Measurements from ENCODE around the gene CCDC138. TPM values are rescaled to one million over a fixed set of nuclear protein-coding genes. Genes with fewer than 3 reads are reported as not detected.

Gene CCDC138
- total and polyA plus RNA-seq, 7 donors: 0.39 to 2.4 (median 1.5) TPM

GRCh38 chr2:108825736-108826135, 39.2 kb downstream of the CCDC138 start:
- no peaks in the 10 kb centered on the region for H3K4me1 ChIP-seq
- DNase-seq (no peak), ATAC-seq (no peak)
- 87 to 91% (median 88%) methylated on average over 3 of the region's 3 CpGs for WGBS, 3 donors
- no peak overlapping the region for H3K4me3 ChIP-seq
- H3K36me3 ChIP-seq (ENCODE audit: insufficient read depth in 1 of 2, low read depth in 1 of 2): no peaks in the 10 kb centered on the region
- TF ChIP-seq CTCF (IDR thresholded peaks at IDR 0.05): no peak
- no peaks in the 10 kb centered on the region for H3K9me3 ChIP-seq
- H3K27ac ChIP-seq: no peak overlapping the region
- intact Hi-C loops (cut with DNase I): no loop called here
- H3K27me3 ChIP-seq (ENCODE audit: insufficient read depth in 3 of 3, low read length in 2 of 3): no peaks in the 10 kb centered on the region

DNA sequence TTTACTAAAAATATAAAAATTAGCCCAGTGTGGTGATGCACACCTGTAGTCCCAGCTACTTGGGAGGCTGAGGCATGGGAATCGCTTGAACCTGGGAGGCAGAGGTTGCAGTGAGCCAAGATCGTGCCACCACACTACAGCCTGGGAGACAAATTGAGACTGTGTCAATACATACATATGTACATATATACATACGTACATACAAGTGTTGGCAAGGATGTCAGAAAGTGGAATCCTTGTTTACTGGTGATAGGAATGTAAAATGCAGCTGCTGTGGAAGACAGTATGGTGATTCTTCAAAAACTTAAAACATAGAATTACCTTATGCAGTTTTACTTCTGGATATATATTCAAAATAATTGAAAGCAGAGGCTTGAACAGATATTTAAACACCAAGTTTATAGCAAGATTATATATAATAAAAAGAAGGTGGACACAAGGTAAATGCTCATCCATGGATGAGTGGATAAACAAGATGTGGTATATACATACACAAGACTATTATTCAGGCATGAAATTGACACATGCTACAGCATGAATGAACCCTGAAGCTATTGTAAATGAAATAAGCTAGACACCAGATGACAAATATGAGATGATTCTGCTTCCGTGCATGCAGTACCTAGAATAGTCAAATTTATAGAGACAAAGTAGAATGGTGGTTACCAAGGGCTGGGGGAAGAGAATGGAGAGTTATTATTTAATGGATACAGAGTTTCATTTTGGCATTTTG, 43.2 kb downstream of the CCDC138 start:
- H3K4me1 ChIP-seq: no peaks in the 10 kb centered on the region
- 94 to 95% (median 94%) methylated on average over 4 of the region's 4 CpGs for WGBS, 3 donors
- TF ChIP-seq CTCF (IDR thresholded peaks at IDR 0.05): no peak
- ATAC-seq (no peak), DNase-seq (no peak)
- H3K27ac ChIP-seq: no peak overlapping the region
- no peaks in the 10 kb centered on the region for H3K9me3 ChIP-seq
- intact Hi-C loops (cut with DNase I): no loop called here
- H3K36me3 ChIP-seq (ENCODE audit: insufficient read depth in 1 of 2, low read depth in 1 of 2): no peaks in the 10 kb centered on the region
- no peaks in the 10 kb centered on the region for H3K27me3 ChIP-seq (ENCODE audit: insufficient read depth in 3 of 3, low read length in 2 of 3)
- H3K4me3 ChIP-seq: no peak overlapping the region

DNA sequence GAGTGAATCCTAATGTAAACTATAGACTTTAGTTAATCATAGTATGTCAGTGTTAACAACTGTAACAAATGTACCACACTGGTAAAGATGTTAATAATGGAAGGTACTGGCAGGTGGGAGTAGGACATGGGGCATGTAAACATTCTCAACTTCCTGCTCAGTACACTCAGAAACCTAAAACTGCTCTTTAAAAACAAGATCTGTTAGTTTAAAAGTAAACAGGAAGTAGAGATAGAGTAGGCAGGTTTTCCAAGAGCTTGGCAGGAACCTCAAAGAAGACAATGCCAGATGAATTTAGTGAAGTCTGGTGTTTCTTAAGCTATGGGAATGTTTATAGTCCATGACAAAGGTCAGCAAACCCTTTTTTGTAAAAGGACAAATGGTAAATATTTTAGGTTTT, 46.6 kb downstream of the CCDC138 start:
- intact Hi-C loops (cut with DNase I): no loop called here
- H3K9me3 ChIP-seq: no peaks in the 10 kb centered on the region
- DNase-seq (no peak), ATAC-seq (no peak)
- H3K27ac ChIP-seq: no peak overlapping the region
- no peaks in the 10 kb centered on the region for H3K36me3 ChIP-seq (ENCODE audit: insufficient read depth in 1 of 2, low read depth in 1 of 2)
- no peak for TF ChIP-seq CTCF (IDR thresholded peaks at IDR 0.05)
- no peaks in the 10 kb centered on the region for H3K4me1 ChIP-seq
- H3K4me3 ChIP-seq: no peak overlapping the region
- no peaks in the 10 kb centered on the region for H3K27me3 ChIP-seq (ENCODE audit: insufficient read depth in 3 of 3, low read length in 2 of 3)

DNA sequence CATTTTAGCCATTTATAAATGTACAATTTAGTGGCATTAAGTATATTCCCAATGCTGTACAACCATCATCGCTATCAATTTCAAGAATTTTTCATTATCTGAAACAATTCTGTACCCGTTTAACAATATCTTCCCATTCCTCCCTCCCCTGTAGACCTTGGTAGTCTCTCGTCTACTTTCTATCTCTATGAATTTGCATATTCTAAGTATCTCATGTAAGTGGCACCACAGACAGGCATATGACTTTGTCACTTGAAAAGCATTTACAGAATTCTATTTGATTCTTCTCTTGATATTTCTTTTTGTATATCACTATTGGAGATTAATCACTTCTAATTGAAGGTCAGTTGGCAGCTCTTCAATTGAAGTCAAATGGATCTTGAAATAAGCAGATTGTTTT, 48.0 kb downstream of the CCDC138 start:
- DNase-seq: no peak
- no peak overlapping the region for H3K4me3 ChIP-seq
- H3K4me1 ChIP-seq: no peaks in the 10 kb centered on the region
- no peaks in the 10 kb centered on the region for H3K36me3 ChIP-seq (ENCODE audit: insufficient read depth in 1 of 2, low read depth in 1 of 2)
- no peak for ATAC-seq
- WGBS, 3 donors: 94 to 98% (median 96%) methylated on average over 3 of the region's 3 CpGs
- H3K27me3 ChIP-seq (ENCODE audit: insufficient read depth in 3 of 3, low read length in 2 of 3): no peaks in the 10 kb centered on the region
- no peak for TF ChIP-seq CTCF (IDR thresholded peaks at IDR 0.05)
- peaks cover 4% of the 10 kb centered on the region for H3K9me3 ChIP-seq
- H3K27ac ChIP-seq: no peak overlapping the region
- intact Hi-C loops (cut with DNase I): no loop called here

DNA sequence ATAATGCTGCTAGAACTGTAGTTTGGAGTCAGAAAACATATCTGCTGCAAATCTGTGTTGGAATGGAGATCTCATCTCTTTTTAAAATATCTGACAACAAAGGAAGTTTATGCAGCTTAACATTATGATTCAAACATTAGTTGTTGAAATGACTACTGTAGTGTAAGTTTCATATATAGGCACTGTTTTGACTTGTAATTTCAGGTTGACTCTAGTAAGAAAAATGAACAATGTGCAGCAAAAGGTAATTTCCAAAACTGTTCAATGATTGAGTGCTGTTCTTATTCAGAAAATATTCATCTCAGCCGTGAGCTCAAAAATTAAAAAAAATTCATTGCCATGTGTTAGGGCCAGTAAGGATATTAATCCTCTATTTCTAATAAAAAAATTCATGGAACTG, 48.5 kb downstream of the CCDC138 start:
- Histone ChIP-seq H3K9me3 (peaks cover 7% of the 10 kb centered on the region), H3K27me3 (ENCODE audit: insufficient read depth in 3 of 3, low read length in 2 of 3) (no peaks in the 10 kb centered on the region), H3K4me1 (no peaks in the 10 kb centered on the region), H3K36me3 (ENCODE audit: insufficient read depth in 1 of 2, low read depth in 1 of 2) (no peaks in the 10 kb centered on the region), H3K4me3 (no peak overlapping the region), H3K27ac (no peak overlapping the region)
- no peak for ATAC-seq
- no peak for DNase-seq
- no peak for TF ChIP-seq CTCF (IDR thresholded peaks at IDR 0.05)
- WGBS, 3 donors: 89 to 94% (median 92%) methylated on average over 1 of the region's 1 CpG
- intact Hi-C loops (cut with DNase I): no loop called here

Data from psoas muscle (tissue), 8 donors.